Measurements from ENCODE around the gene ADAMTS12. TPM values are rescaled to one million over a fixed set of nuclear protein-coding genes. Genes with fewer than 3 reads are reported as not detected.
A peak's percentile ranks its signal among the peaks of the same experiment; 100 is the strongest.

ADAMTS12 gene
- total and polyA plus RNA-seq, 10 of the 15 experiments (the other 5 are each of a cell fraction or from before 2014, with no cell fraction given), result 0.11 to 35.8 (median 20.7) TPM

DNA sequence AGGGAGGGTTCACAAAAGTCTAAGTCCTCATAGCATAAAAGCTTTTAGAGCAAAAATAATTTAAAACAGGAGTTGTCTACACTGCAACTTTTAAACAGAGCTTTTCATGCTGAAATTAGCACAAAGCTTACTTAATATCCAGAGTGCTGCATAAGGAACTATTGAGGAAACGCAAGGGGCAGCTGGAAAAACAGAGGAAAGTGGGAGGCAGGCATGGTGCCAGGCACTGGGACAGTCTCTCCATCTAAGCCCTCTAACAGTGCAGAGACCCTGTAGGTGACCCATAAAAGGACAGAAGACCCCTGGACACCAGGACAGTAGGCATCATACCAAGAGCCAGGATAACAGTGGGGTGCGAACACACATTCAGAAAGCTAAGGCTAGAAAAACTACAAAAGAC lies 49.3 kb downstream of the ADAMTS12 start:
- no TSS peak for BruUV-seq (replicated peaks)
- SMC1A ChIA-PET (ENCODE audit: uncharacterized antibody, unreplicated experiment), result interaction anchor here (1.0 to 3.9 kb wide), 4 partner anchors 9 to 403 kb away, joined by 3 to 13 read pairs (median 4); no protein-coding TSS in a partner anchor
- intact Hi-C loops (cut with micrococcal nuclease; ENCODE audit: unreplicated experiment), result no loop called here

More for the DNA sequence above, 49.3 kb downstream of the ADAMTS12 start:
- in situ Hi-C loops (cut with MboI), result no loop called here
- ChIA-PET CTCF (interaction anchor here (0.6 to 1.4 kb wide), 4 partner anchors 9 to 375 kb away, joined by 3 read pairs; no protein-coding TSS in a partner anchor), POLR2A (no interaction called here), RAD21 (ENCODE audit: unreplicated experiment) (interaction anchor here (0.7 kb wide), 1 partner anchor 92 kb away, joined by 3 read pairs; no protein-coding TSS in a partner anchor)
- peaks cover 10% of the 10 kb centered on the region; the same call in 2 of the 3 replicates for H3K9me3 ChIP-seq (replicated peaks; ENCODE audit: control insufficient read depth, insufficient read depth, low read length)
- H3K4me2 ChIP-seq (ENCODE audit: control insufficient read depth, insufficient read depth), result no peak overlapping the region
- no peak for DNase-seq (ENCODE audit: low read depth, low spot score)
- no peak overlapping the region for H3K9ac ChIP-seq (ENCODE audit: control insufficient read depth, insufficient read depth, low read length)
- no peak for ATAC-seq
- peak overlapping the region; percentile 15; the same call in 1 of the 2 replicates for H3K27ac ChIP-seq (ENCODE audit: control insufficient read depth, insufficient read depth)
- no peaks in the 10 kb centered on the region; a peak in 1 of 4 replicates for H3K36me3 ChIP-seq (ENCODE audit: control insufficient read depth in 2 of 2, insufficient read depth in 2 of 2, low read length in 1 of 2)
- H3K79me2 ChIP-seq (ENCODE audit: control insufficient read depth, insufficient read depth, low read length), result peaks cover 7% of the 10 kb centered on the region
- no peak overlapping the region for H2AFZ ChIP-seq (ENCODE audit: control insufficient read depth, low read depth, low read length)
- FAIRE-seq, result no peak
- 88% methylated on average over 2 of the region's 2 CpGs for WGBS (ENCODE audit: insufficient coverage, insufficient replicate concordance, low lambda C conversion rate, missing lambda C conversion rate)
- no peaks in the 10 kb centered on the region for H4K20me1 ChIP-seq (ENCODE audit: control insufficient read depth, insufficient read depth)
- no peak for TF ChIP-seq POLR2AphosphoS2 (IDR thresholded peaks at IDR 0.05; ENCODE audit: low read depth, low read length)
- no peak for TF ChIP-seq KDM1A (IDR thresholded peaks at IDR 0.05; ENCODE audit: borderline replicate concordance)
- no peak for TF ChIP-seq ETV6 (conservative IDR thresholded peaks at IDR 0.05 in 1 of 2, IDR thresholded peaks at IDR 0.05 in 1 of 2; ENCODE audit: borderline replicate concordance in 1 of 2, low read depth in 1 of 2)
- TF ChIP-seq, protein P1, sequence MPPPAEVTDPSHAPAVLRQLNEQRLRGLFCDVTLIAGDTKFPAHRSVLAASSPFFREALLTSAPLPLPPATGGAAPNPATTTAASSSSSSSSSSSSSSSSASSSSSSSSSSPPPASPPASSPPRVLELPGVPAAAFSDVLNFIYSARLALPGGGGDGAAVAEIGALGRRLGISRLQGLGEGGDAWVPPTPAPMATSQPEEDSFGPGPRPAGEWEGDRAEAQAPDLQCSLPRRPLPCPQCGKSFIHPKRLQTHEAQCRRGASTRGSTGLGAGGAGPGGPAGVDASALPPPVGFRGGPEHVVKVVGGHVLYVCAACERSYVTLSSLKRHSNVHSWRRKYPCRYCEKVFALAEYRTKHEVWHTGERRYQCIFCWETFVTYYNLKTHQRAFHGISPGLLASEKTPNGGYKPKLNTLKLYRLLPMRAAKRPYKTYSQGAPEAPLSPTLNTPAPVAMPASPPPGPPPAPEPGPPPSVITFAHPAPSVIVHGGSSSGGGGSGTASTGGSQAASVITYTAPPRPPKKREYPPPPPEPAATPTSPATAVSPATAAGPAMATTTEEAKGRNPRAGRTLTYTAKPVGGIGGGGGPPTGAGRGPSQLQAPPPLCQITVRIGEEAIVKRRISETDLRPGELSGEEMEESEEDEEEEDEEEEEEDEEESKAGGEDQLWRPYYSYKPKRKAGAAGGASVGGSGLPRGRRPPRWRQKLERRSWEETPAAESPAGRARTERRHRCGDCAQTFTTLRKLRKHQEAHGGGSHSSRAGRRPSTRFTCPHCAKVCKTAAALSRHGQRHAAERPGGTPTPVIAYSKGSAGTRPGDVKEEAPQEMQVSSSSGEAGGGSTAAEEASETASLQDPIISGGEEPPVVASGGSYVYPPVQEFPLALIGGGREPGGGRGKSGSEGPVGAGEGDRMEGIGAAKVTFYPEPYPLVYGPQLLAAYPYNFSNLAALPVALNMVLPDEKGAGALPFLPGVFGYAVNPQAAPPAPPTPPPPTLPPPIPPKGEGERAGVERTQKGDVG (CRISPR knock-in tag; IDR thresholded peaks at IDR 0.05), result no peak
- TF ChIP-seq, protein P2, sequence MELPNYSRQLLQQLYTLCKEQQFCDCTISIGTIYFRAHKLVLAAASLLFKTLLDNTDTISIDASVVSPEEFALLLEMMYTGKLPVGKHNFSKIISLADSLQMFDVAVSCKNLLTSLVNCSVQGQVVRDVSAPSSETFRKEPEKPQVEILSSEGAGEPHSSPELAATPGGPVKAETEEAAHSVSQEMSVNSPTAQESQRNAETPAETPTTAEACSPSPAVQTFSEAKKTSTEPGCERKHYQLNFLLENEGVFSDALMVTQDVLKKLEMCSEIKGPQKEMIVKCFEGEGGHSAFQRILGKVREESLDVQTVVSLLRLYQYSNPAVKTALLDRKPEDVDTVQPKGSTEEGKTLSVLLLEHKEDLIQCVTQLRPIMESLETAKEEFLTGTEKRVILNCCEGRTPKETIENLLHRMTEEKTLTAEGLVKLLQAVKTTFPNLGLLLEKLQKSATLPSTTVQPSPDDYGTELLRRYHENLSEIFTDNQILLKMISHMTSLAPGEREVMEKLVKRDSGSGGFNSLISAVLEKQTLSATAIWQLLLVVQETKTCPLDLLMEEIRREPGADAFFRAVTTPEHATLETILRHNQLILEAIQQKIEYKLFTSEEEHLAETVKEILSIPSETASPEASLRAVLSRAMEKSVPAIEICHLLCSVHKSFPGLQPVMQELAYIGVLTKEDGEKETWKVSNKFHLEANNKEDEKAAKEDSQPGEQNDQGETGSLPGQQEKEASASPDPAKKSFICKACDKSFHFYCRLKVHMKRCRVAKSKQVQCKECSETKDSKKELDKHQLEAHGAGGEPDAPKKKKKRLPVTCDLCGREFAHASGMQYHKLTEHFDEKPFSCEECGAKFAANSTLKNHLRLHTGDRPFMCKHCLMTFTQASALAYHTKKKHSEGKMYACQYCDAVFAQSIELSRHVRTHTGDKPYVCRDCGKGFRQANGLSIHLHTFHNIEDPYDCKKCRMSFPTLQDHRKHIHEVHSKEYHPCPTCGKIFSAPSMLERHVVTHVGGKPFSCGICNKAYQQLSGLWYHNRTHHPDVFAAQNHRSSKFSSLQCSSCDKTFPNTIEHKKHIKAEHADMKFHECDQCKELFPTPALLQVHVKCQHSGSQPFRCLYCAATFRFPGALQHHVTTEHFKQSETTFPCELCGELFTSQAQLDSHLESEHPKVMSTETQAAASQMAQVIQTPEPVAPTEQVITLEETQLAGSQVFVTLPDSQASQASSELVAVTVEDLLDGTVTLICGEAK (IDR thresholded peaks at IDR 0.05; ENCODE audit: borderline replicate concordance), result no peak
- no peak for TF ChIP-seq NFYA (IDR thresholded peaks at IDR 0.05; ENCODE audit: borderline replicate concordance, low read depth, low read length)
- H3K27me3 ChIP-seq (replicated peaks in 1 of 2; ENCODE audit: control insufficient read depth in 2 of 2, insufficient read depth in 2 of 2, low read length in 1 of 2), result no peaks in the 10 kb centered on the region
- H3K4me3 ChIP-seq, result no peak overlapping the region
- peaks cover 51% of the 10 kb centered on the region for H3K4me1 ChIP-seq (ENCODE audit: control insufficient read depth, insufficient read depth, low read length)
